Measurements from ENCODE around the gene LRPPRC.

LRPPRC gene

GRCh38 chr2:43855292-43855691, 140.5 kb downstream of the LRPPRC start:
- no peak overlapping the region for H3K27ac ChIP-seq (ENCODE audit: low read depth, low read length, poor library complexity, severe bottlenecking)
- H3F3A ChIP-seq (ENCODE audit: insufficient read depth, low read length), result no peaks in the 10 kb centered on the region
- H2AFZ ChIP-seq (ENCODE audit: low read length), result no peak overlapping the region
- H3K4me2 ChIP-seq (ENCODE audit: low read length), result no peak overlapping the region
- H3K79me2 ChIP-seq (ENCODE audit: insufficient read depth, low read length), result no peaks in the 10 kb centered on the region
- no peak overlapping the region for H3K9ac ChIP-seq (ENCODE audit: low read length)
- H3K27me3 ChIP-seq (ENCODE audit: insufficient read depth, low read length), result 0 out of 2 replicates have a peak, but pooled peaks cover 4% of the 10 kb centered on the region
- H3K4me3 ChIP-seq (ENCODE audit: low read depth, low read length, poor library complexity, severe bottlenecking), result no peak overlapping the region
- no peaks in the 10 kb centered on the region for H3K9me3 ChIP-seq (ENCODE audit: low read length)
- no peaks in the 10 kb centered on the region for H3K4me1 ChIP-seq (ENCODE audit: insufficient read depth, low read length, severe bottlenecking)
- no peaks in the 10 kb centered on the region for H3K36me3 ChIP-seq (ENCODE audit: insufficient read depth, low read length)
- H3K9me2 ChIP-seq (ENCODE audit: low read depth, low read length), result no peaks in the 10 kb centered on the region
- TF ChIP-seq CTCF (IDR thresholded peaks at IDR 0.05; ENCODE audit: low read length) (no peak), EZH2 (IDR thresholded peaks at IDR 0.05; ENCODE audit: borderline replicate concordance, low read length) (no peak)
- H4K20me1 ChIP-seq (ENCODE audit: insufficient read depth, low read length), result no peaks in the 10 kb centered on the region

- H4K20me1 ChIP-seq (ENCODE audit: insufficient read depth, low read length), result no peaks in the 10 kb centered on the region
- no peaks in the 10 kb centered on the region for H3K36me3 ChIP-seq (ENCODE audit: insufficient read depth, low read length)
- H3K9ac ChIP-seq (ENCODE audit: low read length), result no peak overlapping the region
- no peaks in the 10 kb centered on the region for H3K9me3 ChIP-seq (ENCODE audit: low read length)
- no peak overlapping the region for H3K4me2 ChIP-seq (ENCODE audit: low read length)
- no peak overlapping the region for H3K27ac ChIP-seq (ENCODE audit: low read depth, low read length, poor library complexity, severe bottlenecking)
- H2AFZ ChIP-seq (ENCODE audit: low read length), result no peak overlapping the region
- no peaks in the 10 kb centered on the region for H3K79me2 ChIP-seq (ENCODE audit: insufficient read depth, low read length)
- TF ChIP-seq EZH2 (IDR thresholded peaks at IDR 0.05; ENCODE audit: borderline replicate concordance, low read length) (no peak), CTCF (IDR thresholded peaks at IDR 0.05; ENCODE audit: low read length) (no peak)
- H3F3A ChIP-seq (ENCODE audit: insufficient read depth, low read length), result no peaks in the 10 kb centered on the region
- H3K4me3 ChIP-seq (ENCODE audit: low read depth, low read length, poor library complexity, severe bottlenecking), result no peak overlapping the region
- no peaks in the 10 kb centered on the region for H3K9me2 ChIP-seq (ENCODE audit: low read depth, low read length)
- H3K27me3 ChIP-seq (ENCODE audit: insufficient read depth, low read length), result 0 out of 2 replicates have a peak, but pooled peaks cover 4% of the 10 kb centered on the region
- H3K4me1 ChIP-seq (ENCODE audit: insufficient read depth, low read length, severe bottlenecking), result no peaks in the 10 kb centered on the region
Observed at GRCh38 chr2:43854671-43855070, 141.1 kb downstream of the LRPPRC start.

DNA sequence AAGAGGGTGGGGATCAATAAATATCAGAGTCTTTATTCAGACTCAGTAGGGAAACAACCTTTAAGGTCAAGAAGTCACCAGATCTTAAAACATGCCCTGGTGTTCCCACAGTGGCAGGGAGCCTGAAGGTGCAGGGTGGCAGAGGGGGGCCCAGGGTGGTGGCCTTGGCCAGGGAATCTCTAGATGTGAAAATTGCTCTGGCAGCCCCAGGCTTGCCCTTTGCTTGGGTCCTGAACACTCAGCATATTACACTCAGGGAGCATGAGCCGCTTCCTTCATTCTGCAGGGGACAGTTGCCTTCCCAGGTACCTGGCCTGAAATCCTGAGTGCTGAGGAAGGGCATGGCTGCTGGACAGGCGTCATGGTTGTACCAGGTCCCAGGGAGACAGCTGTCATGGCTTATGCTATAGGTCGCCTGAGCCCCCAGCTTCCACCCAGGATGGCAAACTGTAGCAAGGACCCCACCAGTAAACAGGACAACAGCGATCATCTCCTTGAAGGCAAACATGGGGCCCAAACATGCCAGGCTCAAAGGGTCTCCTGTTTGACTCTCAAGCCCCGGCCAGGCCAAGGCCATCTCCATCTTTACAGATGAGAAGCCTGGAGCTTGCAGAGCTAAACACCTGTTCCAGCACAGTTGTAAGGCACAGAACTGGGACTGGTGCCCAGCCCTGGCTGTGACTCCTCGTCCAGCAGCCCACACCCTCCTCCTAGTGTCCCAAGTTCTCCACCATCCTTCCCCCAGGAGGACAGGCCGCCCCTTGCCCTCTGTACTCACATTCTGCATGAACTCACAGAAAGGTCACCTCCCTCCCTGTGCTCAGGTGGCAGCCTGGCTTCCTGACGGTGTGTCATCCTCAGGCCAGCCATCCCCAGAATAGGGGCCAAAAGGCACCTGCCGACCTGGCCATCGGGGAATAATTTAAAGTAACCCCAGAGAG, 142.4 kb downstream of the LRPPRC start:
- H4K20me1 ChIP-seq (ENCODE audit: insufficient read depth, low read length), result no peaks in the 10 kb centered on the region
- no peak overlapping the region for H3K9ac ChIP-seq (ENCODE audit: low read length)
- no peak for TF ChIP-seq EZH2 (IDR thresholded peaks at IDR 0.05; ENCODE audit: borderline replicate concordance, low read length)
- no peak for TF ChIP-seq CTCF (IDR thresholded peaks at IDR 0.05; ENCODE audit: low read length)
- H3K79me2 ChIP-seq (ENCODE audit: insufficient read depth, low read length), result no peaks in the 10 kb centered on the region
- no peak overlapping the region for H3K4me3 ChIP-seq (ENCODE audit: low read depth, low read length, poor library complexity, severe bottlenecking)
- no peak overlapping the region for H3K27ac ChIP-seq (ENCODE audit: low read depth, low read length, poor library complexity, severe bottlenecking)
- no peaks in the 10 kb centered on the region for H3K4me1 ChIP-seq (ENCODE audit: insufficient read depth, low read length, severe bottlenecking)
- H3F3A ChIP-seq (ENCODE audit: insufficient read depth, low read length), result no peaks in the 10 kb centered on the region
- no peaks in the 10 kb centered on the region for H3K36me3 ChIP-seq (ENCODE audit: insufficient read depth, low read length)
- 0 out of 2 replicates have a peak, but pooled peaks cover 4% of the 10 kb centered on the region for H3K27me3 ChIP-seq (ENCODE audit: insufficient read depth, low read length)
- H3K9me2 ChIP-seq (ENCODE audit: low read depth, low read length), result no peaks in the 10 kb centered on the region
- H3K4me2 ChIP-seq (ENCODE audit: low read length), result no peak overlapping the region
- no peaks in the 10 kb centered on the region for H3K9me3 ChIP-seq (ENCODE audit: low read length)
- no peak overlapping the region for H2AFZ ChIP-seq (ENCODE audit: low read length)

All from OCI-LY1 (cell line).